CD14-positive monocyte (primary cell): ENCODE results near the gene ENTPD2. TPM values are rescaled to one million over a fixed set of nuclear protein-coding genes. Genes with fewer than 3 reads are reported as not detected.

Experiments used
- DNase-seq, 3 donors: peaks; one replicate each; pipeline ENCODE4 v3.0.0-alpha.2; 2011 to 2022
- H2AFZ ChIP-seq: 2 replicates; pipeline ENCODE4 v1.6.0; 2012; ENCODE audit warnings: mild to moderate bottlenecking, low read depth, low read length, inconsistent platforms; ENCODE audit not compliant: insufficient read depth, poor library complexity, severe bottlenecking
- H3K27ac ChIP-seq, 2 donors: 1 replicate in 1 of 2; 2 replicates in 1 of 2; pipeline ENCODE4 v1.5.1; 2012 to 2013; ENCODE audit warnings: low read length in 2 of 2, control low read depth in 1 of 2, inconsistent platforms in 1 of 2, low read depth in 1 of 2, mild to moderate bottlenecking in 1 of 2
- H3K27me3 ChIP-seq, 2 donors: one replicate each; pipeline versions ENCODE4 v1.6.0 to v1.6.1; 2011 to 2013; ENCODE audit warnings: low read length in 2 of 2; ENCODE audit not compliant: control insufficient read depth in 2 of 2, insufficient read depth in 2 of 2
- H3K36me3 ChIP-seq, 2 donors: replicated peaks in 1 of 2; 1 replicate in 1 of 2; 2 replicates in 1 of 2; pipeline versions ENCODE4 v1.5.1 to v1.6.1; 2012 to 2013; ENCODE audit warnings: low read length in 2 of 2, control low read depth in 1 of 2, inconsistent platforms in 1 of 2, mild to moderate bottlenecking in 1 of 2; ENCODE audit not compliant: insufficient read depth in 2 of 2, control insufficient read depth in 1 of 2
- H3K4me1 ChIP-seq, 2 donors: 1 replicate in 1 of 2; 2 replicates in 1 of 2; pipeline versions ENCODE4 v1.5.1 to v1.6.1; 2012 to 2013; ENCODE audit warnings: low read length in 2 of 2, control low read depth in 1 of 2, inconsistent platforms in 1 of 2, mild to moderate bottlenecking in 1 of 2, moderate library complexity in 1 of 2; ENCODE audit not compliant: insufficient read depth in 2 of 2, control insufficient read depth in 1 of 2
- H3K4me2 ChIP-seq: replicated peaks from 2 replicates; pipeline ENCODE3; 2012; ENCODE audit warnings: low read length, moderate library complexity, mild to moderate bottlenecking; ENCODE audit not compliant: poor library complexity, severe bottlenecking; ENCODE audit errors: extremely low read depth
- H3K4me3 ChIP-seq, 3 experiments: fragments of 200-600 bp in 1 of 3; sonication (generic) in 1 of 3; replicated peaks in 1 of 3; 1 replicate in 2 of 3; 2 replicates in 1 of 3; pipeline ENCODE4 v1.5.1; 2011 to 2013; ENCODE audit warnings: low read length in 3 of 3, mild to moderate bottlenecking in 3 of 3, control low read depth in 2 of 3, low read depth in 2 of 3, inconsistent platforms in 1 of 3, moderate library complexity in 1 of 3
- H3K79me2 ChIP-seq: 2 replicates; pipeline ENCODE4 v1.6.0; 2012; ENCODE audit warnings: mild to moderate bottlenecking, control low read depth, inconsistent platforms, low read length, moderate library complexity; ENCODE audit not compliant: insufficient read depth
- H3K9ac ChIP-seq: 2 replicates; pipeline ENCODE4 v1.6.0; 2017; ENCODE audit warnings: low read length, mild to moderate bottlenecking; ENCODE audit not compliant: insufficient read depth, poor library complexity, severe bottlenecking
- H3K9me3 ChIP-seq, 2 donors: replicated peaks in 1 of 2; 1 replicate in 1 of 2; 2 replicates in 1 of 2; pipeline versions ENCODE4 v1.5.1 to v1.6.1; 2012 to 2013; ENCODE audit warnings: low read length in 2 of 2, control low read depth in 1 of 2; ENCODE audit not compliant: control insufficient read depth in 1 of 2, insufficient read depth in 1 of 2
- H4K20me1 ChIP-seq: 2 replicates; pipeline ENCODE4 v1.6.0; 2012; ENCODE audit warnings: mild to moderate bottlenecking, low read length, control low read depth, moderate library complexity; ENCODE audit not compliant: insufficient read depth
- H3K27ac Mint-ChIP-seq, 7 donors: one replicate each; pipeline ENCODE4 v1.8.0; 2020; ENCODE audit warnings: mild to moderate bottlenecking in 7 of 7, mixed read lengths in 7 of 7, moderate library complexity in 6 of 7, inconsistent platforms in 2 of 7
- H3K27me3 Mint-ChIP-seq, 3 donors: one replicate each; pipeline ENCODE4 v1.8.0; 2021 to 2022; ENCODE audit warnings: low read depth in 3 of 3, mild to moderate bottlenecking in 3 of 3, mixed read lengths in 3 of 3, moderate library complexity in 3 of 3, inconsistent platforms in 1 of 3
- H3K36me3 Mint-ChIP-seq, 2 donors: one replicate each; pipeline ENCODE4 v1.8.0; 2020; ENCODE audit warnings: mixed read lengths in 2 of 2, inconsistent platforms in 1 of 2, mild to moderate bottlenecking in 1 of 2
- H3K4me1 Mint-ChIP-seq: one replicate; pipeline ENCODE4 v1.8.0; 2020; ENCODE audit warnings: mild to moderate bottlenecking, mixed read lengths
- H3K4me3 Mint-ChIP-seq, 2 donors: one replicate each; pipeline ENCODE4 v1.8.0; 2020; ENCODE audit warnings: mild to moderate bottlenecking in 2 of 2, mixed read lengths in 2 of 2, moderate library complexity in 1 of 2
- H3K9me3 Mint-ChIP-seq, 7 donors: one replicate each; pipeline ENCODE4 v1.8.0; 2020 to 2022; ENCODE audit warnings: mixed read lengths in 7 of 7, mild to moderate bottlenecking in 6 of 7, moderate library complexity in 6 of 7, inconsistent platforms in 2 of 7
- CTCF ChIP-seq: fragments of 200-600 bp; IDR thresholded peaks from one replicate; pipeline ENCODE4 v1.8.0; 2022; ENCODE audit warnings: antibody characterized with exemption, mild to moderate bottlenecking
- WGBS: methylation state at CpG from one replicate; pipeline ENCODE4 v1.1.5; 2013; ENCODE audit warnings: missing lambda C conversion rate; ENCODE audit not compliant: insufficient coverage; 5-methylcytosine and 5-hydroxymethylcytosine counted together
- intact Hi-C, 2 donors: fragments of 100-400 bp; cut with micrococcal nuclease; formaldehyde crosslinking; loops; one replicate each; pipeline versions ENCODE4 v1.15.0 to v1.15.1; 2023
- polyA plus RNA-seq, 3 donors: library from polyadenylated mRNA; depleted of rRNA in 1 of 3; unstranded in 2 of 3; stranded (reverse) in 1 of 3; fragments of 300-500 nt in 2 of 3; fragments of >200 nt in 1 of 3; fragmentation: Illumina TruSeq in 2 of 3; gene quantifications; 1 replicate in 2 of 3; 2 replicates in 1 of 3; pipeline ENCODE4 v1.2.3, GENCODE V29; 2012 to 2021

The ENTPD2 gene
- polyA plus RNA-seq, 3 donors: not detected

- no peak overlapping the region for H3K4me3 Mint-ChIP-seq
- no peak overlapping the region for H3K27ac ChIP-seq
- H3K36me3 ChIP-seq: no peaks in the 10 kb centered on the region
- H2AFZ ChIP-seq: no peak overlapping the region
- H3K4me2 ChIP-seq: no peak overlapping the region
- H3K4me1 ChIP-seq: peaks cover 4 to 9% of the 10 kb centered on the region in 2 donors
- H3K9ac ChIP-seq: no peak overlapping the region
- no peaks in the 10 kb centered on the region for H4K20me1 ChIP-seq
- no peak for DNase-seq
- H3K9me3 Mint-ChIP-seq: peaks cover 0 to 5% (median 3%) of the 10 kb centered on the region in 7 donors
- WGBS: 91% methylated on average over 5 of the region's 6 CpGs
- H3K79me2 ChIP-seq: no peaks in the 10 kb centered on the region
- H3K4me3 ChIP-seq: no peak overlapping the region
- peaks cover 3 to 11% of the 10 kb centered on the region in 2 donors for H3K36me3 Mint-ChIP-seq
- no peak overlapping the region for H3K27ac Mint-ChIP-seq
- intact Hi-C loops: no loop called here
- no peak for TF ChIP-seq CTCF
- peaks cover 0 to 4% (median 2%) of the 10 kb centered on the region in 3 donors for H3K27me3 Mint-ChIP-seq
- H3K9me3 ChIP-seq: no peaks in the 10 kb centered on the region
- H3K4me1 Mint-ChIP-seq: peaks cover 3% of the 10 kb centered on the region
- H3K27me3 ChIP-seq: no peaks in the 10 kb centered on the region
Observed at GRCh38 chr9:137021568-137021978, 32.3 kb downstream of the ENTPD2 start.

- H3K27ac ChIP-seq: no peak overlapping the region
- Mint-ChIP-seq H3K27ac (no peak overlapping the region), H3K4me1 (peaks cover 2% of the 10 kb centered on the region), H3K9me3 (peaks cover 0 to 5% (median 3%) of the 10 kb centered on the region in 7 donors), H3K27me3 (peaks cover 0 to 4% (median 0%) of the 10 kb centered on the region in 3 donors), H3K36me3 (peaks cover 3 to 14% of the 10 kb centered on the region in 2 donors), H3K4me3 (no peak overlapping the region)
- no peak for TF ChIP-seq CTCF
- no peaks in the 10 kb centered on the region for H3K79me2 ChIP-seq
- intact Hi-C loops: no loop called here
- H3K27me3 ChIP-seq: no peaks in the 10 kb centered on the region
- DNase-seq: no peak
- no peaks in the 10 kb centered on the region for H4K20me1 ChIP-seq
- no peaks in the 10 kb centered on the region for H3K36me3 ChIP-seq
- no peaks in the 10 kb centered on the region for H3K9me3 ChIP-seq
- no peak overlapping the region for H3K9ac ChIP-seq
- 97% methylated on average over 32 of the region's 32 CpGs for WGBS
- no peak overlapping the region for H3K4me2 ChIP-seq
- H3K4me3 ChIP-seq: no peak overlapping the region
- peaks cover 4 to 6% of the 10 kb centered on the region in 2 donors for H3K4me1 ChIP-seq
- no peak overlapping the region for H2AFZ ChIP-seq
Observed at GRCh38 chr9:137020771-137021567, 32.9 kb downstream of the ENTPD2 start.
